Endodermal cell (in vitro differentiated cells): ENCODE measurements around the gene ZNF391. TPM values are rescaled to one million over a fixed set of nuclear protein-coding genes. Genes with fewer than 3 reads are reported as not detected.

Source experiments
- DNase-seq: peaks from one replicate; pipeline ENCODE4 v3.0.0-alpha.2; 2017
- H3K27ac ChIP-seq: 2 replicates; pipeline ENCODE4 v1.5.1; 2013; ENCODE audit warnings: mild to moderate bottlenecking, low read depth, low read length, moderate library complexity
- H3K27me3 ChIP-seq: 2 replicates; pipeline ENCODE4 v1.6.1; 2013; ENCODE audit warnings: mild to moderate bottlenecking, low read length, moderate library complexity; ENCODE audit not compliant: insufficient read depth, control insufficient read depth, poor library complexity, severe bottlenecking
- H3K36me3 ChIP-seq: 2 replicates; pipeline ENCODE4 v1.7.0; 2013; ENCODE audit warnings: mild to moderate bottlenecking, low read length, moderate library complexity; ENCODE audit not compliant: control insufficient read depth, insufficient read depth
- H3K4me1 ChIP-seq: one replicate; pipeline ENCODE4 v1.7.0; 2013; ENCODE audit warnings: low read length; ENCODE audit not compliant: control insufficient read depth, insufficient read depth
- H3K4me3 ChIP-seq: 2 replicates; pipeline ENCODE4 v1.5.1; 2013; ENCODE audit warnings: mild to moderate bottlenecking, low read length, moderate library complexity
- H3K9ac ChIP-seq: 2 replicates; pipeline ENCODE4 v1.6.1; 2013; ENCODE audit warnings: mild to moderate bottlenecking, low read length, moderate library complexity; ENCODE audit not compliant: poor library complexity, severe bottlenecking; ENCODE audit errors: extremely low read depth
- H3K9me3 ChIP-seq: 2 replicates; pipeline ENCODE4 v1.6.1; 2013; ENCODE audit warnings: mild to moderate bottlenecking, low read length, moderate library complexity; ENCODE audit not compliant: control insufficient read depth
- H3K27ac Mint-ChIP-seq: 2 replicates; pipeline ENCODE4 v1.8.0; 2020; ENCODE audit warnings: mixed read lengths
- H3K27me3 Mint-ChIP-seq: 2 replicates; pipeline ENCODE4 v1.8.0; 2021; ENCODE audit warnings: mild to moderate bottlenecking, mixed read lengths; ENCODE audit not compliant: insufficient read depth
- H3K36me3 Mint-ChIP-seq: 2 replicates; pipeline ENCODE4 v1.8.0; 2020; ENCODE audit warnings: low read depth, mixed read lengths
- H3K4me1 Mint-ChIP-seq: 2 replicates; pipeline ENCODE4 v1.8.0; 2020; ENCODE audit warnings: mixed read lengths
- H3K4me3 Mint-ChIP-seq: 2 replicates; pipeline ENCODE4 v1.8.0; 2020; ENCODE audit warnings: mild to moderate bottlenecking, moderate library complexity, mixed read lengths
- H3K9me3 Mint-ChIP-seq: 2 replicates; pipeline ENCODE4 v1.8.0; 2020; ENCODE audit warnings: mild to moderate bottlenecking, mixed read lengths
- CTCF ChIP-seq: fragments of 200-600 bp; sonication (generic); conservative IDR thresholded peaks from 2 replicates; pipeline ENCODE4 v1.5.0; 2021; ENCODE audit warnings: antibody characterized with exemption, mild to moderate bottlenecking
- WGBS, 2 experiments: methylation state at CpG; one replicate each; pipeline versions ENCODE4 v1.1.5 to v1.1.7; 2013; ENCODE audit warnings: missing lambda C conversion rate in 2 of 2, mixed read lengths in 1 of 2; ENCODE audit not compliant: insufficient coverage in 1 of 2, insufficient read length in 1 of 2; 5-methylcytosine and 5-hydroxymethylcytosine counted together
- total RNA-seq, 2 donors: library from RNA; stranded (reverse); fragmentation: NEBNext Ultra II Directional in 1 of 2; extraction: Animal tissue kit (Norgen Biotek cat#: 25700) in 1 of 2; gene quantifications; 2 replicates in 1 of 2; 3 replicates in 1 of 2; pipeline ENCODE4 v1.2.1, GENCODE V29; 2021

Gene ZNF391
- total RNA-seq, 2 donors from 2014 or later, result 8.6 to 9.2 TPM

- H3K4me1 Mint-ChIP-seq, result no peaks in the 10 kb centered on the region
- 91 to 100% methylated on average over 1 of the region's 1 CpG for WGBS, 2 experiments
- no peak overlapping the region for H3K4me3 ChIP-seq
- H3K9me3 ChIP-seq, result peaks cover 29% of the 10 kb centered on the region
- H3K27me3 ChIP-seq, result no peaks in the 10 kb centered on the region
- no peak overlapping the region for H3K27ac Mint-ChIP-seq
- H3K36me3 Mint-ChIP-seq, result peaks cover 4% of the 10 kb centered on the region
- DNase-seq, result no peak
- no peak overlapping the region for H3K4me3 Mint-ChIP-seq
- no peak for TF ChIP-seq CTCF
- peaks cover 16% of the 10 kb centered on the region for H3K9me3 Mint-ChIP-seq
- H3K27ac ChIP-seq, result no peak overlapping the region
- no peak overlapping the region for H3K9ac ChIP-seq
- H3K4me1 ChIP-seq, result no peaks in the 10 kb centered on the region
- H3K27me3 Mint-ChIP-seq, result no peaks in the 10 kb centered on the region
- no peaks in the 10 kb centered on the region for H3K36me3 ChIP-seq
These were observed 54.4 kb downstream of the ZNF391 start for GRCh38 chr6:27442932-27443331.

- no peaks in the 10 kb centered on the region for H3K4me1 ChIP-seq
- no peak overlapping the region for H3K4me3 Mint-ChIP-seq
- H3K27me3 ChIP-seq, result no peaks in the 10 kb centered on the region
- peaks cover 39% of the 10 kb centered on the region for H3K36me3 ChIP-seq
- 92% methylated on average over 1 of the region's 1 CpG; no CpG with 5 or more reads in 1 of the 2 experiments for WGBS, 2 experiments
- H3K4me3 ChIP-seq, result no peak overlapping the region
- no peak overlapping the region for H3K27ac ChIP-seq
- peaks cover 71% of the 10 kb centered on the region for H3K9me3 Mint-ChIP-seq
- no peaks in the 10 kb centered on the region for H3K4me1 Mint-ChIP-seq
- peaks cover 80% of the 10 kb centered on the region for H3K9me3 ChIP-seq
- no peaks in the 10 kb centered on the region for H3K27me3 Mint-ChIP-seq
- TF ChIP-seq CTCF, result no peak
- peaks cover 55% of the 10 kb centered on the region for H3K36me3 Mint-ChIP-seq
- no peak for DNase-seq
- H3K27ac Mint-ChIP-seq, result no peak overlapping the region
- no peak overlapping the region for H3K9ac ChIP-seq
These were observed 59.9 kb downstream of the ZNF391 start for GRCh38 chr6:27448456-27448855.

- Histone ChIP-seq H3K9ac (no peak overlapping the region), H3K4me3 (peak overlapping the region; percentile 55), H3K36me3 (peaks cover 73% of the 10 kb centered on the region), H3K27me3 (no peaks in the 10 kb centered on the region), H3K4me1 (no peaks in the 10 kb centered on the region), H3K27ac (no peak overlapping the region), H3K9me3 (peaks cover 93% of the 10 kb centered on the region)
- no peak for DNase-seq
- TF ChIP-seq CTCF, result no peak
- Mint-ChIP-seq H3K4me3 (no peak overlapping the region), H3K27me3 (no peaks in the 10 kb centered on the region), H3K9me3 (peaks cover 97% of the 10 kb centered on the region), H3K36me3 (peaks cover 88% of the 10 kb centered on the region), H3K27ac (no peak overlapping the region), H3K4me1 (no peaks in the 10 kb centered on the region)
- WGBS, 2 experiments, result 82 to 93% methylated on average over 3 to 7 of the region's 9 CpGs
These were observed 63.3 kb downstream of the ZNF391 start for GRCh38 chr6:27451660-27452390.
